Chondrocyte (in vitro differentiated cells): ENCODE results near the gene LRBA. TPM values are rescaled to one million over a fixed set of nuclear protein-coding genes. Genes with fewer than 3 reads are reported as not detected.

Experiments
- DNase-seq: peaks from one replicate; pipeline ENCODE4 v3.0.0; 2021; ENCODE audit warnings: mixed read lengths, low spot score
- H3K27ac Mint-ChIP-seq: one replicate; pipeline ENCODE4 v1.8.0; 2021; ENCODE audit warnings: mild to moderate bottlenecking, moderate library complexity, mixed read lengths; ENCODE audit not compliant: unreplicated experiment
- H3K27me3 Mint-ChIP-seq: 2 replicates; pipeline ENCODE4 v1.8.0; 2021; ENCODE audit warnings: low read depth, mixed read lengths
- H3K36me3 Mint-ChIP-seq: 2 replicates; pipeline ENCODE4 v1.8.0; 2021; ENCODE audit warnings: low read depth, mixed read lengths
- H3K4me1 Mint-ChIP-seq: 2 replicates; pipeline ENCODE4 v1.8.0; 2021; ENCODE audit warnings: low read depth, mild to moderate bottlenecking, mixed read lengths
- H3K4me3 Mint-ChIP-seq: one replicate; pipeline ENCODE4 v1.8.0; 2021; ENCODE audit warnings: mild to moderate bottlenecking, moderate library complexity, mixed read lengths; ENCODE audit not compliant: unreplicated experiment
- H3K9me3 Mint-ChIP-seq: 2 replicates; pipeline ENCODE4 v1.8.0; 2021; ENCODE audit warnings: low read depth, mixed read lengths
- CTCF ChIP-seq: fragments of 200-600 bp; sonication (generic); IDR thresholded peaks from 2 replicates; pipeline ENCODE4 v1.5.0; 2021; ENCODE audit warnings: antibody characterized with exemption, mild to moderate bottlenecking, moderate library complexity
- total RNA-seq: library from RNA; stranded (reverse); gene quantifications from 3 replicates; pipeline ENCODE4 v1.2.1, GENCODE V29; 2021

LRBA gene
- total RNA-seq, 1 donor from 2014 or later = 19.7 TPM

- no peak overlapping the region for H3K4me3 Mint-ChIP-seq
- no peaks in the 10 kb centered on the region for H3K9me3 Mint-ChIP-seq
- no peak for TF ChIP-seq CTCF
- no peak overlapping the region for H3K27ac Mint-ChIP-seq
- H3K4me1 Mint-ChIP-seq = peaks cover 3% of the 10 kb centered on the region
- no peaks in the 10 kb centered on the region for H3K27me3 Mint-ChIP-seq
- no peaks in the 10 kb centered on the region for H3K36me3 Mint-ChIP-seq
- no peak for DNase-seq
Measured at GRCh38 chr4:150355858-150356455, 659.1 kb downstream of the LRBA start.

GRCh38 chr4:150355418-150355817, 659.7 kb downstream of the LRBA start:
- peaks cover 3% of the 10 kb centered on the region for H3K4me1 Mint-ChIP-seq
- no peak for DNase-seq
- no peaks in the 10 kb centered on the region for H3K27me3 Mint-ChIP-seq
- TF ChIP-seq CTCF = no peak
- no peaks in the 10 kb centered on the region for H3K36me3 Mint-ChIP-seq
- H3K27ac Mint-ChIP-seq = no peak overlapping the region
- H3K9me3 Mint-ChIP-seq = no peaks in the 10 kb centered on the region
- no peak overlapping the region for H3K4me3 Mint-ChIP-seq

GRCh38 chr4:150354214-150354796, 660.8 kb downstream of the LRBA start:
- no peaks in the 10 kb centered on the region for H3K36me3 Mint-ChIP-seq
- no peaks in the 10 kb centered on the region for H3K9me3 Mint-ChIP-seq
- H3K27ac Mint-ChIP-seq = no peak overlapping the region
- DNase-seq = no peak
- no peak overlapping the region for H3K4me3 Mint-ChIP-seq
- TF ChIP-seq CTCF = no peak
- no peaks in the 10 kb centered on the region for H3K27me3 Mint-ChIP-seq
- peaks cover 3% of the 10 kb centered on the region for H3K4me1 Mint-ChIP-seq

GRCh38 chr4:150348079-150348478, 667.0 kb downstream of the LRBA start:
- no peak overlapping the region for H3K27ac Mint-ChIP-seq
- no peak for TF ChIP-seq CTCF
- no peak overlapping the region for H3K4me3 Mint-ChIP-seq
- peaks cover 3% of the 10 kb centered on the region for H3K36me3 Mint-ChIP-seq
- peaks cover 9% of the 10 kb centered on the region for H3K4me1 Mint-ChIP-seq
- no peaks in the 10 kb centered on the region for H3K9me3 Mint-ChIP-seq
- no peak for DNase-seq
- H3K27me3 Mint-ChIP-seq = no peaks in the 10 kb centered on the region

- H3K27me3 Mint-ChIP-seq = no peaks in the 10 kb centered on the region
- H3K9me3 Mint-ChIP-seq = no peaks in the 10 kb centered on the region
- H3K27ac Mint-ChIP-seq = no peak overlapping the region
- peaks cover 5% of the 10 kb centered on the region for H3K36me3 Mint-ChIP-seq
- H3K4me1 Mint-ChIP-seq = peaks cover 9% of the 10 kb centered on the region
- DNase-seq = no peak
- no peak for TF ChIP-seq CTCF
- H3K4me3 Mint-ChIP-seq = no peak overlapping the region
Measured at GRCh38 chr4:150345207-150345744, 669.8 kb downstream of the LRBA start.
